Measurements from ENCODE around the gene PGLYRP4. TPM values are rescaled to one million over a fixed set of nuclear protein-coding genes. Genes with fewer than 3 reads are reported as not detected.

The PGLYRP4 gene
- polyA plus RNA-seq, 3 donors: not detected

- H3K36me3 Mint-ChIP-seq: no peaks in the 10 kb centered on the region
- no peak overlapping the region for H3K27ac ChIP-seq (ENCODE audit: low read depth in 1 of 2, low read length in 2 of 2)
- WGBS (ENCODE audit: insufficient coverage): 94% methylated on average over 16 of the region's 25 CpGs
- TF ChIP-seq, protein P1, sequence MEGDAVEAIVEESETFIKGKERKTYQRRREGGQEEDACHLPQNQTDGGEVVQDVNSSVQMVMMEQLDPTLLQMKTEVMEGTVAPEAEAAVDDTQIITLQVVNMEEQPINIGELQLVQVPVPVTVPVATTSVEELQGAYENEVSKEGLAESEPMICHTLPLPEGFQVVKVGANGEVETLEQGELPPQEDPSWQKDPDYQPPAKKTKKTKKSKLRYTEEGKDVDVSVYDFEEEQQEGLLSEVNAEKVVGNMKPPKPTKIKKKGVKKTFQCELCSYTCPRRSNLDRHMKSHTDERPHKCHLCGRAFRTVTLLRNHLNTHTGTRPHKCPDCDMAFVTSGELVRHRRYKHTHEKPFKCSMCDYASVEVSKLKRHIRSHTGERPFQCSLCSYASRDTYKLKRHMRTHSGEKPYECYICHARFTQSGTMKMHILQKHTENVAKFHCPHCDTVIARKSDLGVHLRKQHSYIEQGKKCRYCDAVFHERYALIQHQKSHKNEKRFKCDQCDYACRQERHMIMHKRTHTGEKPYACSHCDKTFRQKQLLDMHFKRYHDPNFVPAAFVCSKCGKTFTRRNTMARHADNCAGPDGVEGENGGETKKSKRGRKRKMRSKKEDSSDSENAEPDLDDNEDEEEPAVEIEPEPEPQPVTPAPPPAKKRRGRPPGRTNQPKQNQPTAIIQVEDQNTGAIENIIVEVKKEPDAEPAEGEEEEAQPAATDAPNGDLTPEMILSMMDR (IDR thresholded peaks at IDR 0.05): no peak
- peaks cover 16% of the 10 kb centered on the region for H3K4me1 Mint-ChIP-seq
- no peak overlapping the region for H3K4me3 ChIP-seq (replicated peaks in 1 of 3; ENCODE audit: low read depth in 2 of 3, low read length in 3 of 3)
- peak overlapping the region in 2 of 7 donors; percentile 28 to 51 for H3K27ac Mint-ChIP-seq
- peaks cover 10 to 17% (median 14%) of the 10 kb centered on the region in 3 donors for H3K27me3 Mint-ChIP-seq (ENCODE audit: low read depth in 3 of 3)
- no peaks in the 10 kb centered on the region for H4K20me1 ChIP-seq (ENCODE audit: insufficient read depth, low read length)
- no peaks in the 10 kb centered on the region for H3K9me3 ChIP-seq (replicated peaks in 1 of 2; ENCODE audit: control insufficient read depth in 1 of 2, insufficient read depth in 1 of 2, low read length in 2 of 2)
- peaks cover 0 to 3% (median 0%) of the 10 kb centered on the region in 7 donors for H3K9me3 Mint-ChIP-seq
- H3K4me3 Mint-ChIP-seq: no peak overlapping the region
- H3K79me2 ChIP-seq (ENCODE audit: insufficient read depth, low read length): no peaks in the 10 kb centered on the region
- intact Hi-C loops (cut with micrococcal nuclease): no loop called here
- H3K36me3 ChIP-seq (replicated peaks in 1 of 2; ENCODE audit: control insufficient read depth in 1 of 2, insufficient read depth in 2 of 2, low read length in 2 of 2): no peaks in the 10 kb centered on the region
- no peaks in the 10 kb centered on the region for H3K27me3 ChIP-seq (ENCODE audit: control insufficient read depth in 2 of 2, insufficient read depth in 2 of 2, low read length in 2 of 2)
- no peak for DNase-seq
- H3K9ac ChIP-seq (ENCODE audit: insufficient read depth, low read length, poor library complexity, severe bottlenecking): no peak overlapping the region
- H3K4me1 ChIP-seq (ENCODE audit: control insufficient read depth in 1 of 2, insufficient read depth in 2 of 2, low read length in 2 of 2): peaks cover 0 to 5% of the 10 kb centered on the region in 2 donors
- no peak overlapping the region for H2AFZ ChIP-seq (ENCODE audit: insufficient read depth, low read depth, low read length, poor library complexity, severe bottlenecking)
- H3K4me2 ChIP-seq (replicated peaks; ENCODE audit: extremely low read depth, low read length, poor library complexity, severe bottlenecking): no peak overlapping the region
Observed at GRCh38 chr1:153292740-153293479, 55.7 kb downstream of the PGLYRP4 start.

DNA sequence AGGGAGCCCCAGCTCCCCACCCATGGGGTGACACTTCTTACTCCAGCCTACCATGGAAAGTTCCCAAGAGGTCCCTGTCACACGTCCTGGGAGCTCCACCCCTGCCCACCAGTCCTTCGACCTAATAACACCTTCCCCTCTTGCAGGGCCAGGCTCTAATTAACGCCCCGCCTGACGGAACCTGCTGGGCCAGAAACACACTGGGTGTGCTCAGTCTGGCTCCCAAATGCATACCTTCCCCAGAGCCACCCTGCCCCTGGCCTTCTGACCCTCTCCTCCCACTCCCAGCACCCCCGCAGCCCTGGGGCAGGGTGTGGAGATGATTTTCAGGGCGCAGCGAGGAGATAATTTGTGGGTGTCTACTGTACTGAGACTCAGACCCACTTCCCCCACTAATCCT is 56.5 kb downstream of the PGLYRP4 start:
- Histone ChIP-seq H3K4me3 (replicated peaks in 1 of 3; ENCODE audit: low read depth in 2 of 3, low read length in 3 of 3) (no peak overlapping the region), H3K9ac (ENCODE audit: insufficient read depth, low read length, poor library complexity, severe bottlenecking) (no peak overlapping the region), H3K79me2 (ENCODE audit: insufficient read depth, low read length) (no peaks in the 10 kb centered on the region), H3K4me2 (replicated peaks; ENCODE audit: extremely low read depth, low read length, poor library complexity, severe bottlenecking) (no peak overlapping the region), H3K27ac (ENCODE audit: low read depth in 1 of 2, low read length in 2 of 2) (no peak overlapping the region), H3K4me1 (ENCODE audit: control insufficient read depth in 1 of 2, insufficient read depth in 2 of 2, low read length in 2 of 2) (peaks cover 0 to 5% of the 10 kb centered on the region in 2 donors), H3K36me3 (replicated peaks in 1 of 2; ENCODE audit: control insufficient read depth in 1 of 2, insufficient read depth in 2 of 2, low read length in 2 of 2) (no peaks in the 10 kb centered on the region), H3K9me3 (replicated peaks in 1 of 2; ENCODE audit: control insufficient read depth in 1 of 2, insufficient read depth in 1 of 2, low read length in 2 of 2) (no peaks in the 10 kb centered on the region), H4K20me1 (ENCODE audit: insufficient read depth, low read length) (no peaks in the 10 kb centered on the region), H2AFZ (ENCODE audit: insufficient read depth, low read depth, low read length, poor library complexity, severe bottlenecking) (no peak overlapping the region), H3K27me3 (ENCODE audit: control insufficient read depth in 2 of 2, insufficient read depth in 2 of 2, low read length in 2 of 2) (no peaks in the 10 kb centered on the region)
- whole genome bisulfite sequencing (ENCODE audit: insufficient coverage): 61% methylated on average over 2 of the region's 8 CpGs
- H3K4me1 Mint-ChIP-seq: peaks cover 16% of the 10 kb centered on the region
- intact Hi-C loops (cut with micrococcal nuclease): no loop called here
- no peak overlapping the region for H3K4me3 Mint-ChIP-seq
- H3K9me3 Mint-ChIP-seq: peaks cover 0 to 3% (median 0%) of the 10 kb centered on the region in 7 donors
- no peak for DNase-seq
- peaks cover 9 to 19% (median 14%) of the 10 kb centered on the region in 3 donors for H3K27me3 Mint-ChIP-seq (ENCODE audit: low read depth in 3 of 3)
- TF ChIP-seq, protein P1 (IDR thresholded peaks at IDR 0.05): no peak
- H3K36me3 Mint-ChIP-seq: no peaks in the 10 kb centered on the region
- no peak overlapping the region for H3K27ac Mint-ChIP-seq

Data from CD14-positive monocyte (primary cell).